PC-3 (cell line): ENCODE data around the gene WFDC1. TPM values are rescaled to one million over a fixed set of nuclear protein-coding genes. Genes with fewer than 3 reads are reported as not detected.

Experiments
- ATAC-seq: fragments of 200-7000 bp; cut with Tn5 transposase; 2 replicates; pipeline ENCODE4 v1.9.1; 2020; ENCODE audit warnings: mild to moderate bottlenecking, moderate library complexity
- BruUV-seq: library from RNA; stranded (reverse); fragments of 400-500 nt; replicated peaks from 2 replicates; lab custom pipeline; 2021; lab: Mats Ljungman, UMichigan
- CTCF ChIA-PET: fragments of 300-600 bp; sonication (Branson Sonifier 250); formaldehyde crosslinking; loops from one replicate; lab custom pipeline; 2022; ENCODE audit warnings: antibody characterized with exemption; lab: Charles Lee
- POLR2A ChIA-PET: fragments of 300-600 bp; sonication (Branson Sonifier 250); formaldehyde crosslinking; loops from one replicate; lab custom pipeline; 2022; ENCODE audit warnings: antibody characterized with exemption; ENCODE audit not compliant: unreplicated experiment; lab: Charles Lee
- DNase-seq: peaks from one replicate; pipeline ENCODE4 v3.0.0-alpha.2; 2015
- H2AFZ ChIP-seq: fragments of 300-600 bp; sonication (generic); 2 replicates; pipeline ENCODE4 v1.6.0; 2016; ENCODE audit warnings: antibody characterized with exemption, low read length
- H3F3A ChIP-seq: fragments of 300-600 bp; sonication (generic); one replicate; pipeline ENCODE4 v1.6.0; 2017; ENCODE audit warnings: antibody characterized with exemption, low read length, control low read depth, mild to moderate bottlenecking; ENCODE audit not compliant: unreplicated experiment
- H3K27ac ChIP-seq: fragments of 300-600 bp; sonication (generic); 2 replicates; pipeline ENCODE4 v1.5.1; 2016; ENCODE audit warnings: mild to moderate bottlenecking, low read length
- H3K27me3 ChIP-seq: fragments of 300-600 bp; sonication (generic); 2 replicates; pipeline ENCODE4 v1.6.1; 2016; ENCODE audit warnings: low read length, mixed read lengths
- H3K36me3 ChIP-seq: fragments of 300-600 bp; sonication (generic); 2 replicates; pipeline ENCODE4 v1.6.1; 2016; ENCODE audit warnings: low read depth, mixed run types, low read length, mixed read lengths
- H3K4me1 ChIP-seq: fragments of 300-600 bp; sonication (generic); 2 replicates; pipeline ENCODE4 v1.5.1; 2016; ENCODE audit warnings: low read length; ENCODE audit not compliant: insufficient read depth
- H3K4me2 ChIP-seq: fragments of 300-600 bp; sonication (generic); 2 replicates; pipeline ENCODE4 v1.6.0; 2016; ENCODE audit warnings: low read length
- H3K4me3 ChIP-seq: fragments of 300-600 bp; sonication (generic); 2 replicates; pipeline ENCODE4 v1.5.1; 2016; ENCODE audit warnings: mild to moderate bottlenecking, low read length, mixed read lengths
- H3K79me2 ChIP-seq: fragments of 300-600 bp; sonication (generic); 2 replicates; pipeline ENCODE4 v1.6.1; 2017; ENCODE audit warnings: low read length, mixed read lengths
- H3K9ac ChIP-seq: fragments of 300-600 bp; sonication (generic); 2 replicates; pipeline ENCODE4 v1.6.0; 2016; ENCODE audit warnings: mild to moderate bottlenecking, low read length
- H3K9me2 ChIP-seq: fragments of 300-600 bp; sonication (generic); replicated peaks from 2 replicates; pipeline ENCODE4 v1.6.1; 2016; ENCODE audit warnings: mixed run types, low read length, mixed read lengths
- H3K9me3 ChIP-seq: fragments of 300-600 bp; sonication (generic); 2 replicates; pipeline ENCODE4 v1.6.1; 2016; ENCODE audit warnings: low read length, mixed read lengths
- H4K20me1 ChIP-seq: fragments of 300-600 bp; sonication (generic); 2 replicates; pipeline ENCODE4 v1.6.1; 2016; ENCODE audit warnings: low read length, mixed read lengths
- EZH2 ChIP-seq: fragments of 300-600 bp; sonication (generic); IDR thresholded peaks from one replicate; pipeline ENCODE4 v1.6.1; 2017; ENCODE audit warnings: antibody characterized with exemption, mild to moderate bottlenecking, low read length; ENCODE audit not compliant: unreplicated experiment
- EZH2phosphoT487 ChIP-seq: fragments of 300-600 bp; sonication (generic); IDR thresholded peaks from 2 replicates; pipeline ENCODE4 v1.6.1; 2018; ENCODE audit warnings: mild to moderate bottlenecking, antibody characterized with exemption, low read length, borderline replicate concordance
- intact Hi-C: fragments of 100-400 bp; cut with micrococcal nuclease; formaldehyde crosslinking; loops from 2 replicates; pipeline ENCODE4 v1.9.0; 2023
- total RNA-seq: library from RNA; depleted of rRNA; stranded (reverse); fragments of >200 nt; gene quantifications from 2 replicates; pipeline ENCODE4 v1.2.3, GENCODE V29; 2014
- TF ChIP-seq, protein P1 (sequence below): fragments of 300-600 bp; sonication (generic); conservative IDR thresholded peaks from 2 replicates; pipeline ENCODE4 v1.5.1; 2017; ENCODE audit warnings: antibody characterized with exemption, low read depth, mild to moderate bottlenecking, low read length

The WFDC1 gene
- total RNA-seq, 1 experiment from 2014 or later = 0.15 TPM

DNA sequence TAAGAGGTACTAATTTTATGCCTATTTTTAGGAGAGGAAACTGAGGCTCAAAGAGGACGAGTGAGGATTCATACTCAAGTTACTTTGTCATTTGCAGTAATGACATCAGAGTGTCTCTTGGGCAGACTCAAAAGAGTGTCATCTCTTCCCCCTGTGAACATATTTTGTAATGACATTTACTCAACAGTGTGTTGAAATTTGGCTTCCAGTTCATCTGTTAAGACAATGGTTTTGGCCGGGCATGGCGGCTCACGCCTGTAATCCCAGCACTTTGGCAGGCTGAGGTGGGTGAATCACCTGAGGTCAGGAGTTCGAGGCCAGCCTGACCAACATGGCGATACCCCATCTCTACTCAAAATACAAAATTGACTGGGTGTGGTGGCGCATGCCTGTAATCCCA lies 28.9 kb downstream of the WFDC1 start:
- no peak for DNase-seq
- Histone ChIP-seq H3K27me3 (no peaks in the 10 kb centered on the region), H4K20me1 (no peaks in the 10 kb centered on the region), H3K79me2 (no peaks in the 10 kb centered on the region), H3K36me3 (no peaks in the 10 kb centered on the region), H3F3A (no peaks in the 10 kb centered on the region), H3K27ac (no peak overlapping the region), H3K4me1 (no peaks in the 10 kb centered on the region), H3K4me2 (no peak overlapping the region), H3K9me3 (no peaks in the 10 kb centered on the region), H3K4me3 (no peak overlapping the region), H3K9me2 (no peaks in the 10 kb centered on the region), H2AFZ (no peak overlapping the region), H3K9ac (no peak overlapping the region)
- no peak for ATAC-seq
- ChIA-PET POLR2A (no interaction called here), CTCF (no interaction called here)
- BruUV-seq = no TSS peak
- TF ChIP-seq, protein P1, sequence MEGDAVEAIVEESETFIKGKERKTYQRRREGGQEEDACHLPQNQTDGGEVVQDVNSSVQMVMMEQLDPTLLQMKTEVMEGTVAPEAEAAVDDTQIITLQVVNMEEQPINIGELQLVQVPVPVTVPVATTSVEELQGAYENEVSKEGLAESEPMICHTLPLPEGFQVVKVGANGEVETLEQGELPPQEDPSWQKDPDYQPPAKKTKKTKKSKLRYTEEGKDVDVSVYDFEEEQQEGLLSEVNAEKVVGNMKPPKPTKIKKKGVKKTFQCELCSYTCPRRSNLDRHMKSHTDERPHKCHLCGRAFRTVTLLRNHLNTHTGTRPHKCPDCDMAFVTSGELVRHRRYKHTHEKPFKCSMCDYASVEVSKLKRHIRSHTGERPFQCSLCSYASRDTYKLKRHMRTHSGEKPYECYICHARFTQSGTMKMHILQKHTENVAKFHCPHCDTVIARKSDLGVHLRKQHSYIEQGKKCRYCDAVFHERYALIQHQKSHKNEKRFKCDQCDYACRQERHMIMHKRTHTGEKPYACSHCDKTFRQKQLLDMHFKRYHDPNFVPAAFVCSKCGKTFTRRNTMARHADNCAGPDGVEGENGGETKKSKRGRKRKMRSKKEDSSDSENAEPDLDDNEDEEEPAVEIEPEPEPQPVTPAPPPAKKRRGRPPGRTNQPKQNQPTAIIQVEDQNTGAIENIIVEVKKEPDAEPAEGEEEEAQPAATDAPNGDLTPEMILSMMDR = no peak
- TF ChIP-seq EZH2phosphoT487 (no peak), EZH2 (no peak)
- intact Hi-C loops = loop anchor here (2.0 kb wide), 1 partner anchor 57 kb away; no protein-coding TSS in a partner anchor

DNA sequence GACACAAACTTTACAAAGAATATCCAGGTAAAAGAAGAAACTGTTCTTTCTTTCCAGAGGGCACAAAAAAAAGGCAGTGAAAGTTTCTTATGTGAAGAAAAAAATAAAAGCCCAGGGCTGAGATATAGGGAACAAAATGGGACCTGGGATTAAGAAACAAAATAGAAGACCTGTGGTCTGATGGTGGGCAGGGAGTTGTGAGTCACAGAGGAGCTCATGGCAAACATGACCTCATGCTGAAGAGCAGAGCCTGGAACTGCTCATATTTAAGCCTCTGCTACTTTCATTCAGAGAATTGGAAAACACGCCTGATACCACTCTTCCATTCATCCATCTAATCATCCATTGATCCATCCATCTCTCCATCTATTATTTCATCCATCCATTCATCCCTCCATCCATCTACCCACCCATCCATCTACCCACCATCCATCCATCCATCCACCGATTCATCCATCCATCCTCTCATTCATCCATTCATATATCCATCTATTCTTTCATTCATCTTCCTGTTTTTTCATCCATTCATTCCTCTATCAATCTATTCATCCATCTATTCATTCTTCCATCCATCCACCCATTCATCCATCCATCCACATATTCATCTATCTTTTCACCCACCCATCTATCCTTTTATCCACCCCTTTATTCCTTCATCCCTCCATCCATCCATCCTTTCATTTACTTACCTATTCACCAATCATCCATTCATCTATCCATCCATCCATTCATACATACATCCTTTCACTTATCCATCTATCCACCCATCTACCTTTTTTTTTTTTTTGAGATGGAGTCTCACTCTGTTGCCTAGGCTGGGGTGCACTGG lies 30.0 kb downstream of the WFDC1 start:
- TF ChIP-seq, protein P1 = no peak
- TF ChIP-seq EZH2 = no peak
- no peak for TF ChIP-seq EZH2phosphoT487
- intact Hi-C loops = no loop called here
- Histone ChIP-seq H3K36me3 (no peaks in the 10 kb centered on the region), H3F3A (no peaks in the 10 kb centered on the region), H3K27me3 (no peaks in the 10 kb centered on the region), H3K4me1 (no peaks in the 10 kb centered on the region), H3K9me3 (no peaks in the 10 kb centered on the region), H3K9me2 (no peaks in the 10 kb centered on the region), H3K27ac (no peak overlapping the region), H3K79me2 (no peaks in the 10 kb centered on the region), H4K20me1 (no peaks in the 10 kb centered on the region), H3K4me3 (no peak overlapping the region), H3K4me2 (no peak overlapping the region), H3K9ac (no peak overlapping the region), H2AFZ (no peak overlapping the region)
- CTCF ChIA-PET = no interaction called here
- DNase-seq = no peak
- POLR2A ChIA-PET = no interaction called here
- BruUV-seq = no TSS peak
- no peak for ATAC-seq

DNA sequence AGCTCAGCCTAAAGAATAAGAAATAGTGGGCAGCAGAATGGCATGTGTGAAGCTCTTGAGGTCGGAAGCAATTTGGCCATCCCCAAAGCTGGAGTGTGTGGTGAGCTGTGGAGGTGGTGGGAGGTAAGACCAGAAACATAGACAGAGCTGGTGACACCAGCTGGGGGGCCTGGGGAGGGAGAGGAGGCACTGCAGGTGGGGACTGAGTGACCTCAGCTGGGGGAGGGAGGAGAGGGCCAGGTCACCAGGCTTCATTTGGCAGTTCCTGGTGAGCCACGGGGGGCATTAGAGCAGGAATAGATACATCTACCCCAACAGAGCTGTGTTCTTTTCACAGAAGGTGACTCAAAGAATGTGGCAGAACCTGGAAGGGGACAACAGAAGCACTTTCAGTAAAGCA lies 31.9 kb downstream of the WFDC1 start:
- DNase-seq = no peak
- ChIA-PET POLR2A (no interaction called here), CTCF (no interaction called here)
- H3K4me2 ChIP-seq = no peak overlapping the region
- H3K9me3 ChIP-seq = no peaks in the 10 kb centered on the region
- H3K4me3 ChIP-seq = no peak overlapping the region
- no peak for TF ChIP-seq EZH2
- TF ChIP-seq, protein P1 = no peak
- TF ChIP-seq EZH2phosphoT487 = no peak
- no peaks in the 10 kb centered on the region for H4K20me1 ChIP-seq
- no peaks in the 10 kb centered on the region for H3K4me1 ChIP-seq
- no TSS peak for BruUV-seq
- intact Hi-C loops = no loop called here
- no peaks in the 10 kb centered on the region for H3K79me2 ChIP-seq
- H3K9ac ChIP-seq = no peak overlapping the region
- no peaks in the 10 kb centered on the region for H3K27me3 ChIP-seq
- ATAC-seq = no peak
- no peaks in the 10 kb centered on the region for H3K36me3 ChIP-seq
- no peaks in the 10 kb centered on the region for H3F3A ChIP-seq
- H3K27ac ChIP-seq = no peak overlapping the region
- no peak overlapping the region for H2AFZ ChIP-seq
- H3K9me2 ChIP-seq = no peaks in the 10 kb centered on the region
